GM23338 (cell line): ENCODE measurements around the gene ADORA1. TPM values are rescaled to one million over a fixed set of nuclear protein-coding genes. Genes with fewer than 3 reads are reported as not detected.

Source experiments
- ATAC-seq: fragments of 200-7000 bp; cut with Tn5 transposase; 3 replicates; pipeline ENCODE4 v1.9.1; 2020
- DNase-seq: peaks from one replicate; pipeline ENCODE4 v3.0.0-alpha.2; 2015; ENCODE audit warnings: low spot score
- H2AFZ ChIP-seq: fragments of 200-600 bp; sonication (generic); 2 replicates; pipeline ENCODE4 v1.8.0; 2016; ENCODE audit warnings: antibody characterized with exemption, mild to moderate bottlenecking, moderate library complexity
- H3F3A ChIP-seq: fragments of 200-600 bp; sonication (generic); replicated peaks from 2 replicates; pipeline ENCODE4 v1.8.0; 2017; ENCODE audit warnings: antibody characterized with exemption, mixed run types, low read depth
- H3K27ac ChIP-seq: fragments of 200-600 bp; sonication (generic); 2 replicates; pipeline ENCODE4 v1.6.1; 2016; ENCODE audit warnings: low read depth
- H3K27me3 ChIP-seq: fragments of 200-600 bp; sonication (generic); 2 replicates; pipeline ENCODE4 v1.8.0; 2016; ENCODE audit warnings: mild to moderate bottlenecking, mixed run types, moderate library complexity; ENCODE audit not compliant: insufficient read depth
- H3K36me3 ChIP-seq: fragments of 200-600 bp; sonication (generic); 2 replicates; pipeline ENCODE4 v1.8.0; 2016; ENCODE audit warnings: mild to moderate bottlenecking; ENCODE audit not compliant: insufficient read depth
- H3K4me1 ChIP-seq: fragments of 200-600 bp; sonication (generic); 2 replicates; pipeline ENCODE4 v1.8.0; 2016; ENCODE audit warnings: mild to moderate bottlenecking, moderate library complexity; ENCODE audit not compliant: insufficient read depth
- H3K4me2 ChIP-seq: fragments of 200-600 bp; sonication (generic); 2 replicates; pipeline ENCODE4 v1.7.1; 2017; ENCODE audit warnings: mixed run types
- H3K4me3 ChIP-seq: fragments of 200-600 bp; sonication (generic); 2 replicates; pipeline ENCODE4 v1.6.1; 2016; ENCODE audit warnings: mixed run types
- H3K79me2 ChIP-seq: fragments of 200-600 bp; sonication (generic); replicated peaks from 2 replicates; pipeline ENCODE4 v1.8.0; 2017; ENCODE audit warnings: mild to moderate bottlenecking; ENCODE audit not compliant: insufficient read depth
- H3K9me2 ChIP-seq: fragments of 200-600 bp; sonication (generic); 2 replicates; pipeline ENCODE4 v1.8.0; 2017; ENCODE audit not compliant: insufficient read depth
- H4K20me1 ChIP-seq: fragments of 200-600 bp; sonication (generic); replicated peaks from 2 replicates; pipeline ENCODE4 v1.8.0; 2017; ENCODE audit warnings: mild to moderate bottlenecking; ENCODE audit not compliant: insufficient read depth
- H3K27ac Mint-ChIP-seq: 2 replicates; pipeline ENCODE4 v1.8.0; 2020; ENCODE audit warnings: inconsistent platforms, mild to moderate bottlenecking, moderate library complexity, mixed read lengths
- H3K27me3 Mint-ChIP-seq: 3 replicates; pipeline ENCODE4 v1.8.0; 2022; ENCODE audit warnings: low read depth, mild to moderate bottlenecking, moderate library complexity, mixed read lengths, inconsistent platforms; ENCODE audit not compliant: insufficient read depth, poor library complexity
- H3K36me3 Mint-ChIP-seq: 3 replicates; pipeline ENCODE4 v1.8.0; 2021; ENCODE audit warnings: low read depth, mild to moderate bottlenecking, inconsistent platforms, moderate library complexity, mixed read lengths
- H3K4me1 Mint-ChIP-seq: 3 replicates; pipeline ENCODE4 v1.8.0; 2020; ENCODE audit warnings: mild to moderate bottlenecking, inconsistent platforms, mixed read lengths
- H3K4me3 Mint-ChIP-seq: 3 replicates; pipeline ENCODE4 v1.8.0; 2021; ENCODE audit warnings: moderate library complexity, mild to moderate bottlenecking, inconsistent platforms, mixed read lengths
- H3K9me3 Mint-ChIP-seq: 3 replicates; pipeline ENCODE4 v1.8.0; 2020; ENCODE audit warnings: moderate library complexity, mild to moderate bottlenecking, inconsistent platforms, mixed read lengths
- EZH2 ChIP-seq: fragments of 200-600 bp; sonication (generic); IDR thresholded peaks from one replicate; pipeline ENCODE4 v1.8.0; 2017; ENCODE audit warnings: antibody characterized with exemption, mild to moderate bottlenecking, low read depth; ENCODE audit not compliant: unreplicated experiment
- EZH2phosphoT487 ChIP-seq: fragments of 200-600 bp; sonication (generic); IDR thresholded peaks from one replicate; pipeline ENCODE4 v1.8.1; 2018; ENCODE audit warnings: antibody characterized with exemption; ENCODE audit not compliant: unreplicated experiment
- JUNB ChIP-seq: IDR thresholded peaks from one replicate; pipeline ENCODE4 v1.6.1; 2016; ENCODE audit warnings: antibody characterized with exemption; ENCODE audit not compliant: unreplicated experiment
- NANOG ChIP-seq: IDR thresholded peaks from 2 replicates; pipeline ENCODE4 v1.6.1; 2016; ENCODE audit warnings: antibody characterized with exemption, borderline replicate concordance
- POLR2AphosphoS5 ChIP-seq: IDR thresholded peaks from 2 replicates; pipeline ENCODE4 v1.6.1; 2016; ENCODE audit warnings: antibody characterized with exemption, low read depth
- STAT1 ChIP-seq: IDR thresholded peaks from one replicate; pipeline ENCODE4 v1.6.1; 2016; ENCODE audit warnings: antibody characterized with exemption; ENCODE audit not compliant: unreplicated experiment
- ZNF331 ChIP-seq: fragments of 250-450 bp; sonication (Bioruptor Pico); IDR thresholded peaks from 2 replicates; pipeline ENCODE4 v1.5.0; 2020; ENCODE audit warnings: low read depth, mild to moderate bottlenecking, moderate library complexity
- polyA plus RNA-seq: library from polyadenylated mRNA; unstranded; fragments of >200 nt; fragmentation: Nextera tagmentation; extraction: Ambion mirVana; gene quantifications from 2 replicates; pipeline ENCODE4 v1.2.1, GENCODE V29; 2016
- total RNA-seq: library from RNA; depleted of rRNA; stranded (reverse); fragments of >200 nt; shearing (Covaris generic); gene quantifications from 2 replicates; pipeline ENCODE4 v1.2.3, GENCODE V29; 2014
- TF ChIP-seq, protein P1 (sequence below), 2 experiments: fragments of 200-600 bp in 1 of 2; sonication (generic) in 1 of 2; conservative IDR thresholded peaks; 2 replicates each; pipeline versions ENCODE4 v1.5.1 to v1.6.1; 2016 to 2017; ENCODE audit warnings: antibody characterized with exemption in 2 of 2, low read depth in 2 of 2, mild to moderate bottlenecking in 2 of 2, moderate library complexity in 1 of 2
- TF ChIP-seq, protein P2 (sequence below): fragments of 250-450 bp; sonication (Bioruptor Pico); IDR thresholded peaks from 2 replicates; pipeline ENCODE4 v1.5.0; 2020; ENCODE audit warnings: mild to moderate bottlenecking, moderate library complexity
- TF ChIP-seq, protein P3 (sequence below): IDR thresholded peaks from one replicate; pipeline ENCODE4 v1.6.1; 2018; ENCODE audit warnings: antibody characterized with exemption; ENCODE audit not compliant: unreplicated experiment

Gene ADORA1
- total and polyA plus RNA-seq, 2 experiments from 2014 or later: 0.63 to 1.8 TPM

DNA sequence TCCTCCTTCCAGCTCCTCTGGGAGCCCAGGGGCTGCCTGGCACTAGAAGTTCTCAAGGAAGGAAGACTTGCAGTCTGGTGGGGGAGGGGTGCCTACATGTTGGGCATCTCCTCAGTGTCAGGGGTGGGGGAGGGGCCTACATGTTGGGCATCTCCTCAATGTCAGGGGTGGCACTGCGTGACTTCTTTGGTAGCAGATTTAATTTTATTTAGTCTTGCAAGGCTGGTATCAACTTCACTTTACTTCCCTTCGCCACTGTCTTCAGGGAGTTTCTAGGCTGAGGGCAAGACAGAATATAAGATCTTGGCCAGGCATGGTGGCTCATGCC is 18.5 kb downstream of the ADORA1 start:
- no peak for ATAC-seq
- H3K27me3 Mint-ChIP-seq: peaks cover 14% of the 10 kb centered on the region
- peaks cover 57% of the 10 kb centered on the region for H3K4me1 Mint-ChIP-seq

More for the DNA sequence above, 18.5 kb downstream of the ADORA1 start:
- Mint-ChIP-seq H3K36me3 (no peaks in the 10 kb centered on the region), H3K27ac (no peak overlapping the region; the same call in 1 of the 2 replicates), H3K9me3 (peaks cover 2% of the 10 kb centered on the region; the same call in 1 of the 3 replicates), H3K4me3 (no peak overlapping the region)
- H3K9me2 ChIP-seq: no peaks in the 10 kb centered on the region
- no peak overlapping the region for H3K27ac ChIP-seq
- no peak overlapping the region for H3K4me2 ChIP-seq
- H4K20me1 ChIP-seq: no peaks in the 10 kb centered on the region
- no peak overlapping the region for H3K4me3 ChIP-seq
- DNase-seq: peak; percentile 9
- no peaks in the 10 kb centered on the region for H3K36me3 ChIP-seq
- no peak for TF ChIP-seq STAT1
- TF ChIP-seq POLR2AphosphoS5: no peak
- TF ChIP-seq EZH2: no peak
- TF ChIP-seq, protein P1, sequence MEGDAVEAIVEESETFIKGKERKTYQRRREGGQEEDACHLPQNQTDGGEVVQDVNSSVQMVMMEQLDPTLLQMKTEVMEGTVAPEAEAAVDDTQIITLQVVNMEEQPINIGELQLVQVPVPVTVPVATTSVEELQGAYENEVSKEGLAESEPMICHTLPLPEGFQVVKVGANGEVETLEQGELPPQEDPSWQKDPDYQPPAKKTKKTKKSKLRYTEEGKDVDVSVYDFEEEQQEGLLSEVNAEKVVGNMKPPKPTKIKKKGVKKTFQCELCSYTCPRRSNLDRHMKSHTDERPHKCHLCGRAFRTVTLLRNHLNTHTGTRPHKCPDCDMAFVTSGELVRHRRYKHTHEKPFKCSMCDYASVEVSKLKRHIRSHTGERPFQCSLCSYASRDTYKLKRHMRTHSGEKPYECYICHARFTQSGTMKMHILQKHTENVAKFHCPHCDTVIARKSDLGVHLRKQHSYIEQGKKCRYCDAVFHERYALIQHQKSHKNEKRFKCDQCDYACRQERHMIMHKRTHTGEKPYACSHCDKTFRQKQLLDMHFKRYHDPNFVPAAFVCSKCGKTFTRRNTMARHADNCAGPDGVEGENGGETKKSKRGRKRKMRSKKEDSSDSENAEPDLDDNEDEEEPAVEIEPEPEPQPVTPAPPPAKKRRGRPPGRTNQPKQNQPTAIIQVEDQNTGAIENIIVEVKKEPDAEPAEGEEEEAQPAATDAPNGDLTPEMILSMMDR (conservative IDR thresholded peaks at IDR 0.05; ENCODE audit: low read depth in 2 of 2): no peak
- no peak for TF ChIP-seq JUNB
- TF ChIP-seq, protein P2, sequence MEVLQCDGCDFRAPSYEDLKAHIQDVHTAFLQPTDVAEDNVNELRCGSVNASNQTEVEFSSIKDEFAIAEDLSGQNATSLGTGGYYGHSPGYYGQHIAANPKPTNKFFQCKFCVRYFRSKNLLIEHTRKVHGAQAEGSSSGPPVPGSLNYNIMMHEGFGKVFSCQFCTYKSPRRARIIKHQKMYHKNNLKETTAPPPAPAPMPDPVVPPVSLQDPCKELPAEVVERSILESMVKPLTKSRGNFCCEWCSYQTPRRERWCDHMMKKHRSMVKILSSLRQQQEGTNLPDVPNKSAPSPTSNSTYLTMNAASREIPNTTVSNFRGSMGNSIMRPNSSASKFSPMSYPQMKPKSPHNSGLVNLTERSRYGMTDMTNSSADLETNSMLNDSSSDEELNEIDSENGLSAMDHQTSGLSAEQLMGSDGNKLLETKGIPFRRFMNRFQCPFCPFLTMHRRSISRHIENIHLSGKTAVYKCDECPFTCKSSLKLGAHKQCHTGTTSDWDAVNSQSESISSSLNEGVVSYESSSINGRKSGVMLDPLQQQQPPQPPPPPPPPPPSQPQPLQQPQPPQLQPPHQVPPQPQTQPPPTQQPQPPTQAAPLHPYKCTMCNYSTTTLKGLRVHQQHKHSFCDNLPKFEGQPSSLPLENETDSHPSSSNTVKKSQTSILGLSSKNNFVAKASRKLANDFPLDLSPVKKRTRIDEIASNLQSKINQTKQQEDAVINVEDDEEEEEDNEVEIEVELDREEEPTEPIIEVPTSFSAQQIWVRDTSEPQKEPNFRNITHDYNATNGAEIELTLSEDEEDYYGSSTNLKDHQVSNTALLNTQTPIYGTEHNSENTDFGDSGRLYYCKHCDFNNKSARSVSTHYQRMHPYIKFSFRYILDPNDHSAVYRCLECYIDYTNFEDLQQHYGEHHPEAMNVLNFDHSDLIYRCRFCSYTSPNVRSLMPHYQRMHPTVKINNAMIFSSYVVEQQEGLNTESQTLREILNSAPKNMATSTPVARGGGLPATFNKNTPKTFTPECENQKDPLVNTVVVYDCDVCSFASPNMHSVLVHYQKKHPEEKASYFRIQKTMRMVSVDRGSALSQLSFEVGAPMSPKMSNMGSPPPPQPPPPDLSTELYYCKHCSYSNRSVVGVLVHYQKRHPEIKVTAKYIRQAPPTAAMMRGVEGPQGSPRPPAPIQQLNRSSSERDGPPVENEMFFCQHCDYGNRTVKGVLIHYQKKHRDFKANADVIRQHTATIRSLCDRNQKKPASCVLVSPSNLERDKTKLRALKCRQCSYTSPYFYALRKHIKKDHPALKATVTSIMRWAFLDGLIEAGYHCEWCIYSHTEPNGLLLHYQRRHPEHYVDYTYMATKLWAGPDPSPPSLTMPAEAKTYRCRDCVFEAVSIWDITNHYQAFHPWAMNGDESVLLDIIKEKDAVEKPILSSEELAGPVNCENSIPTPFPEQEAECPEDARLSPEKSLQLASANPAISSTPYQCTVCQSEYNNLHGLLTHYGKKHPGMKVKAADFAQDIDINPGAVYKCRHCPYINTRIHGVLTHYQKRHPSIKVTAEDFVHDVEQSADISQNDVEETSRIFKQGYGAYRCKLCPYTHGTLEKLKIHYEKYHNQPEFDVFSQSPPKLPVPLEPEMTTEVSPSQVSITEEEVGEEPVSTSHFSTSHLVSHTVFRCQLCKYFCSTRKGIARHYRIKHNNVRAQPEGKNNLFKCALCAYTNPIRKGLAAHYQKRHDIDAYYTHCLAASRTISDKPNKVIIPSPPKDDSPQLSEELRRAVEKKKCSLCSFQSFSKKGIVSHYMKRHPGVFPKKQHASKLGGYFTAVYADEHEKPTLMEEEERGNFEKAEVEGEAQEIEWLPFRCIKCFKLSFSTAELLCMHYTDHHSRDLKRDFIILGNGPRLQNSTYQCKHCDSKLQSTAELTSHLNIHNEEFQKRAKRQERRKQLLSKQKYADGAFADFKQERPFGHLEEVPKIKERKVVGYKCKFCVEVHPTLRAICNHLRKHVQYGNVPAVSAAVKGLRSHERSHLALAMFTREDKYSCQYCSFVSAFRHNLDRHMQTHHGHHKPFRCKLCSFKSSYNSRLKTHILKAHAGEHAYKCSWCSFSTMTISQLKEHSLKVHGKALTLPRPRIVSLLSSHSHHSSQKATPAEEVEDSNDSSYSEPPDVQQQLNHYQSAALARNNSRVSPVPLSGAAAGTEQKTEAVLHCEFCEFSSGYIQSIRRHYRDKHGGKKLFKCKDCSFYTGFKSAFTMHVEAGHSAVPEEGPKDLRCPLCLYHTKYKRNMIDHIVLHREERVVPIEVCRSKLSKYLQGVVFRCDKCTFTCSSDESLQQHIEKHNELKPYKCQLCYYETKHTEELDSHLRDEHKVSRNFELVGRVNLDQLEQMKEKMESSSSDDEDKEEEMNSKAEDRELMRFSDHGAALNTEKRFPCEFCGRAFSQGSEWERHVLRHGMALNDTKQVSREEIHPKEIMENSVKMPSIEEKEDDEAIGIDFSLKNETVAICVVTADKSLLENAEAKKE: no peak
- TF ChIP-seq NANOG: no peak
- no peak for TF ChIP-seq ZNF331 (CRISPR knock-in tag)
- no peak for TF ChIP-seq EZH2phosphoT487
- TF ChIP-seq, protein P3, sequence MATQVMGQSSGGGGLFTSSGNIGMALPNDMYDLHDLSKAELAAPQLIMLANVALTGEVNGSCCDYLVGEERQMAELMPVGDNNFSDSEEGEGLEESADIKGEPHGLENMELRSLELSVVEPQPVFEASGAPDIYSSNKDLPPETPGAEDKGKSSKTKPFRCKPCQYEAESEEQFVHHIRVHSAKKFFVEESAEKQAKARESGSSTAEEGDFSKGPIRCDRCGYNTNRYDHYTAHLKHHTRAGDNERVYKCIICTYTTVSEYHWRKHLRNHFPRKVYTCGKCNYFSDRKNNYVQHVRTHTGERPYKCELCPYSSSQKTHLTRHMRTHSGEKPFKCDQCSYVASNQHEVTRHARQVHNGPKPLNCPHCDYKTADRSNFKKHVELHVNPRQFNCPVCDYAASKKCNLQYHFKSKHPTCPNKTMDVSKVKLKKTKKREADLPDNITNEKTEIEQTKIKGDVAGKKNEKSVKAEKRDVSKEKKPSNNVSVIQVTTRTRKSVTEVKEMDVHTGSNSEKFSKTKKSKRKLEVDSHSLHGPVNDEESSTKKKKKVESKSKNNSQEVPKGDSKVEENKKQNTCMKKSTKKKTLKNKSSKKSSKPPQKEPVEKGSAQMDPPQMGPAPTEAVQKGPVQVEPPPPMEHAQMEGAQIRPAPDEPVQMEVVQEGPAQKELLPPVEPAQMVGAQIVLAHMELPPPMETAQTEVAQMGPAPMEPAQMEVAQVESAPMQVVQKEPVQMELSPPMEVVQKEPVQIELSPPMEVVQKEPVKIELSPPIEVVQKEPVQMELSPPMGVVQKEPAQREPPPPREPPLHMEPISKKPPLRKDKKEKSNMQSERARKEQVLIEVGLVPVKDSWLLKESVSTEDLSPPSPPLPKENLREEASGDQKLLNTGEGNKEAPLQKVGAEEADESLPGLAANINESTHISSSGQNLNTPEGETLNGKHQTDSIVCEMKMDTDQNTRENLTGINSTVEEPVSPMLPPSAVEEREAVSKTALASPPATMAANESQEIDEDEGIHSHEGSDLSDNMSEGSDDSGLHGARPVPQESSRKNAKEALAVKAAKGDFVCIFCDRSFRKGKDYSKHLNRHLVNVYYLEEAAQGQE: no peak
- peaks cover 28% of the 10 kb centered on the region for H3K4me1 ChIP-seq
- no peaks in the 10 kb centered on the region for H3F3A ChIP-seq
- no peaks in the 10 kb centered on the region for H3K79me2 ChIP-seq
- H2AFZ ChIP-seq: no peak overlapping the region
- no peaks in the 10 kb centered on the region for H3K27me3 ChIP-seq
